T-helper 2 cell treated with Interferon-gamma antibody and Interleukin-4, amounts not matched to agents 5 μg/mL and 100 μg/mL, for 36 hours (primary cell): ENCODE data around the gene KIF6.

Source experiments
- DNase-seq: peaks from one replicate; pipeline ENCODE4 v3.0.0; 2021; ENCODE audit warnings: low spot score
- H3K27ac Mint-ChIP-seq: one replicate; pipeline ENCODE4 v1.8.0; 2021; ENCODE audit warnings: mild to moderate bottlenecking, mixed read lengths
- H3K27me3 Mint-ChIP-seq: one replicate; pipeline ENCODE4 v1.8.0; 2021; ENCODE audit warnings: low read depth, mixed read lengths
- H3K36me3 Mint-ChIP-seq: one replicate; pipeline ENCODE4 v1.8.0; 2021; ENCODE audit warnings: low read depth, mixed read lengths
- H3K4me1 Mint-ChIP-seq: one replicate; pipeline ENCODE4 v1.8.0; 2021; ENCODE audit warnings: low read depth, mixed read lengths
- H3K4me3 Mint-ChIP-seq: one replicate; pipeline ENCODE4 v1.8.0; 2022; ENCODE audit warnings: mild to moderate bottlenecking, moderate library complexity, mixed read lengths
- H3K9me3 Mint-ChIP-seq: one replicate; pipeline ENCODE4 v1.8.0; 2021; ENCODE audit warnings: mixed read lengths

KIF6 gene

GRCh38 chr6:39327507-39327906 is 397.7 kb downstream of the KIF6 start:
- H3K27me3 Mint-ChIP-seq = peaks cover 27% of the 10 kb centered on the region
- no peak for DNase-seq
- no peaks in the 10 kb centered on the region for H3K9me3 Mint-ChIP-seq
- H3K4me3 Mint-ChIP-seq = no peak overlapping the region
- H3K27ac Mint-ChIP-seq = no peak overlapping the region
- H3K4me1 Mint-ChIP-seq = no peaks in the 10 kb centered on the region
- no peaks in the 10 kb centered on the region for H3K36me3 Mint-ChIP-seq

- Mint-ChIP-seq H3K4me1 (no peaks in the 10 kb centered on the region), H3K36me3 (no peaks in the 10 kb centered on the region), H3K27ac (no peak within 1 kb of the TSS), H3K27me3 (peaks cover 26% of the 10 kb centered on the region), H3K9me3 (no peaks in the 10 kb centered on the region), H3K4me3 (no peak within 1 kb of the TSS)
- no peak for DNase-seq
Measured at GRCh38 chr6:39322306-39322850, 402.8 kb downstream of the KIF6 start, which contains the start of gene KCNK16. KCNK16 (minus strand) TSS chr6:39322702; CDS start chr6:39322540, 162 bp downstream.

- peaks cover 27% of the 10 kb centered on the region for H3K27me3 Mint-ChIP-seq
- no peaks in the 10 kb centered on the region for H3K9me3 Mint-ChIP-seq
- H3K4me3 Mint-ChIP-seq = no peak overlapping the region
- no peaks in the 10 kb centered on the region for H3K4me1 Mint-ChIP-seq
- no peak for DNase-seq
- H3K36me3 Mint-ChIP-seq = no peaks in the 10 kb centered on the region
- no peak overlapping the region for H3K27ac Mint-ChIP-seq
Measured at GRCh38 chr6:39321761-39322160, 403.4 kb downstream of the KIF6 start.

GRCh38 chr6:39320363-39320984 is 404.7 kb downstream of the KIF6 start:
- no peak for DNase-seq
- H3K27me3 Mint-ChIP-seq = peaks cover 35% of the 10 kb centered on the region
- no peaks in the 10 kb centered on the region for H3K4me1 Mint-ChIP-seq
- no peaks in the 10 kb centered on the region for H3K9me3 Mint-ChIP-seq
- no peak overlapping the region for H3K27ac Mint-ChIP-seq
- no peaks in the 10 kb centered on the region for H3K36me3 Mint-ChIP-seq
- H3K4me3 Mint-ChIP-seq = no peak overlapping the region

GRCh38 chr6:39319621-39320362 is 405.4 kb downstream of the KIF6 start:
- H3K27me3 Mint-ChIP-seq = peaks cover 40% of the 10 kb centered on the region
- DNase-seq = no peak
- no peaks in the 10 kb centered on the region for H3K9me3 Mint-ChIP-seq
- no peak overlapping the region for H3K27ac Mint-ChIP-seq
- H3K4me3 Mint-ChIP-seq = no peak overlapping the region
- no peaks in the 10 kb centered on the region for H3K36me3 Mint-ChIP-seq
- no peaks in the 10 kb centered on the region for H3K4me1 Mint-ChIP-seq

- Mint-ChIP-seq H3K36me3 (no peaks in the 10 kb centered on the region), H3K4me1 (no peaks in the 10 kb centered on the region), H3K4me3 (no peak overlapping the region), H3K27ac (no peak overlapping the region), H3K27me3 (peaks cover 51% of the 10 kb centered on the region), H3K9me3 (no peaks in the 10 kb centered on the region)
- DNase-seq = no peak
Measured at GRCh38 chr6:39317256-39317655, 408.0 kb downstream of the KIF6 start.

GRCh38 chr6:39314273-39314795 is 410.9 kb downstream of the KIF6 start, which contains the start of gene KCNK17:
KCNK17 (minus strand) TSS chr6:39314419; CDS start chr6:39314320, 99 bp downstream.
- Mint-ChIP-seq H3K27me3 (peaks cover 58% of the 10 kb centered on the region), H3K36me3 (no peaks in the 10 kb centered on the region), H3K27ac (no peak within 1 kb of the TSS), H3K4me3 (peak within 1 kb of the TSS; percentile 20), H3K9me3 (no peaks in the 10 kb centered on the region), H3K4me1 (peaks cover 2% of the 10 kb centered on the region)
- no peak for DNase-seq

GRCh38 chr6:39313526-39314272 is 411.5 kb downstream of the KIF6 start:
- no peaks in the 10 kb centered on the region for H3K36me3 Mint-ChIP-seq
- peaks cover 53% of the 10 kb centered on the region for H3K27me3 Mint-ChIP-seq
- H3K9me3 Mint-ChIP-seq = no peaks in the 10 kb centered on the region
- H3K4me1 Mint-ChIP-seq = peaks cover 2% of the 10 kb centered on the region
- peak overlapping the region; percentile 20 for H3K4me3 Mint-ChIP-seq
- no peak overlapping the region for H3K27ac Mint-ChIP-seq
- no peak for DNase-seq

GRCh38 chr6:39312912-39313525 is 412.2 kb downstream of the KIF6 start:
- no peak for DNase-seq
- Mint-ChIP-seq H3K27me3 (peaks cover 49% of the 10 kb centered on the region), H3K4me1 (peaks cover 2% of the 10 kb centered on the region), H3K27ac (no peak overlapping the region), H3K9me3 (no peaks in the 10 kb centered on the region), H3K36me3 (no peaks in the 10 kb centered on the region), H3K4me3 (no peak overlapping the region)

- H3K36me3 Mint-ChIP-seq = no peaks in the 10 kb centered on the region
- peaks cover 2% of the 10 kb centered on the region for H3K4me1 Mint-ChIP-seq
- no peak overlapping the region for H3K27ac Mint-ChIP-seq
- H3K27me3 Mint-ChIP-seq = peaks cover 39% of the 10 kb centered on the region
- H3K9me3 Mint-ChIP-seq = no peaks in the 10 kb centered on the region
- H3K4me3 Mint-ChIP-seq = no peak overlapping the region
- DNase-seq = no peak
Measured at GRCh38 chr6:39310542-39310941, 414.7 kb downstream of the KIF6 start.

- peaks cover 2% of the 10 kb centered on the region for H3K4me1 Mint-ChIP-seq
- no peaks in the 10 kb centered on the region for H3K9me3 Mint-ChIP-seq
- H3K4me3 Mint-ChIP-seq = no peak overlapping the region
- no peaks in the 10 kb centered on the region for H3K36me3 Mint-ChIP-seq
- DNase-seq = peak; percentile 38
- H3K27me3 Mint-ChIP-seq = peaks cover 34% of the 10 kb centered on the region
- no peak overlapping the region for H3K27ac Mint-ChIP-seq
Measured at GRCh38 chr6:39309942-39310531, 415.2 kb downstream of the KIF6 start.

- Mint-ChIP-seq H3K27me3 (peaks cover 20% of the 10 kb centered on the region), H3K27ac (no peak overlapping the region)
Measured at GRCh38 chr6:39307462-39307861, 417.7 kb downstream of the KIF6 start.

GRCh38 chr6:39304951-39305350 is 420.3 kb downstream of the KIF6 start:
- no peak for DNase-seq
- no peaks in the 10 kb centered on the region for H3K9me3 Mint-ChIP-seq
- H3K4me1 Mint-ChIP-seq = peaks cover 5% of the 10 kb centered on the region
- H3K27ac Mint-ChIP-seq = no peak overlapping the region
- no peak overlapping the region for H3K4me3 Mint-ChIP-seq
- H3K36me3 Mint-ChIP-seq = no peaks in the 10 kb centered on the region
- peaks cover 3% of the 10 kb centered on the region for H3K27me3 Mint-ChIP-seq

More at GRCh38 chr6:39307462-39307861, 417.7 kb downstream of the KIF6 start:
- Mint-ChIP-seq H3K36me3 (no peaks in the 10 kb centered on the region), H3K4me1 (peaks cover 7% of the 10 kb centered on the region), H3K9me3 (no peaks in the 10 kb centered on the region), H3K4me3 (no peak overlapping the region)
- no peak for DNase-seq
